Stimulated activated naive CD8-positive, alpha-beta T cell treated with anti-CD3 and anti-CD28 coated beads, Interleukin-15, Interleukin-2, amounts not matched to agents 100 U/mL and 50 U/mL, for 24 hours (primary cell): ENCODE results near the gene SCD5.

Source experiments
- ATAC-seq: fragments of 150-1000 bp; cut with Tn5 transposase; one replicate; pipeline ENCODE4 v1.10.0; 2021
- DNase-seq: peaks from one replicate; pipeline ENCODE4 v3.0.0; 2021

Gene SCD5

GRCh38 chr4:82630079-82630478 lies 168.5 kb downstream of the SCD5 start:
- DNase-seq (no peak), ATAC-seq (no peak)

GRCh38 chr4:82629238-82630000 lies 169.2 kb downstream of the SCD5 start:
- ATAC-seq (no peak), DNase-seq (no peak)

- ATAC-seq (no peak), DNase-seq (no peak)
Observed at GRCh38 chr4:82626251-82626868, 172.2 kb downstream of the SCD5 start.

- ATAC-seq (no peak), DNase-seq (no peak)
Observed at GRCh38 chr4:82624819-82625218, 173.8 kb downstream of the SCD5 start.

- ATAC-seq (no peak), DNase-seq (no peak)
Observed at GRCh38 chr4:82623121-82623683, 175.4 kb downstream of the SCD5 start.

- ATAC-seq = no peak
- DNase-seq = no peak
Observed at GRCh38 chr4:82621251-82621650, 177.3 kb downstream of the SCD5 start.

- no peak for ATAC-seq
- DNase-seq = no peak
Observed at GRCh38 chr4:82620126-82620735, 178.4 kb downstream of the SCD5 start.

- ATAC-seq (no peak), DNase-seq (no peak)
Observed at GRCh38 chr4:82618103-82618720, 180.4 kb downstream of the SCD5 start.

- DNase-seq (no peak), ATAC-seq (no peak)
Observed at GRCh38 chr4:82614838-82615449, 183.7 kb downstream of the SCD5 start.

GRCh38 chr4:82613121-82613520 lies 185.5 kb downstream of the SCD5 start:
- ATAC-seq (no peak), DNase-seq (no peak)

GRCh38 chr4:82611982-82612381 lies 186.6 kb downstream of the SCD5 start:
- ATAC-seq = no peak
- DNase-seq = no peak

- no peak for DNase-seq
Observed at GRCh38 chr4:82611527-82611926, 187.1 kb downstream of the SCD5 start.

GRCh38 chr4:82610041-82610440 lies 188.6 kb downstream of the SCD5 start:
- ATAC-seq (no peak), DNase-seq (no peak)

More at GRCh38 chr4:82611527-82611926, 187.1 kb downstream of the SCD5 start:
- ATAC-seq = no peak

- DNase-seq (no peak), ATAC-seq (no peak)
Observed at GRCh38 chr4:82606622-82607021, 192.0 kb downstream of the SCD5 start.

- ATAC-seq (no peak), DNase-seq (no peak)
Observed at GRCh38 chr4:82604522-82604921, 194.1 kb downstream of the SCD5 start.

GRCh38 chr4:82601242-82602015 lies 197.2 kb downstream of the SCD5 start:
- no peak for DNase-seq
- no peak for ATAC-seq

- ATAC-seq (no peak), DNase-seq (no peak)
Observed at GRCh38 chr4:82599336-82599735, 199.3 kb downstream of the SCD5 start.

GRCh38 chr4:82594456-82594855 lies 204.1 kb downstream of the SCD5 start:
- ATAC-seq (no peak), DNase-seq (no peak)

- DNase-seq = no peak
- ATAC-seq = no peak
Observed at GRCh38 chr4:82593411-82593810, 205.2 kb downstream of the SCD5 start.

GRCh38 chr4:82592639-82593038 lies 206.0 kb downstream of the SCD5 start:
- DNase-seq = no peak
- no peak for ATAC-seq

GRCh38 chr4:82591592-82591991 lies 207.0 kb downstream of the SCD5 start:
- DNase-seq = no peak
- no peak for ATAC-seq
